ENCODE measurements around the gene KIF9.
"Not testable (repeated sequence)": the region's sequence is repeated elsewhere in the genome, so short reads cannot be mapped to it uniquely, and the experiment has no call there.

Gene KIF9

GRCh38 chr3:47193871-47194859 is 88.4 kb downstream of the KIF9 start:
- in situ Hi-C loops (cut with MboI; ENCODE audit: low sequenced_read_pairs), result no loop called here

- in situ Hi-C loops (cut with MboI; ENCODE audit: low sequenced_read_pairs), result no loop called here
Observed at GRCh38 chr3:47186285-47186684, 96.3 kb downstream of the KIF9 start.

- in situ Hi-C loops (cut with MboI; ENCODE audit: low sequenced_read_pairs), result not testable (repeated sequence)
Observed at GRCh38 chr3:47181685-47182084, 100.9 kb downstream of the KIF9 start.

- in situ Hi-C loops (cut with MboI; ENCODE audit: low sequenced_read_pairs), result not testable (repeated sequence)
Observed at GRCh38 chr3:47180011-47180410, 102.6 kb downstream of the KIF9 start.

Data from hTERT RPE-1 (cell line).